HG03354 (cell line): ENCODE measurements around the gene NXPH1.

ENCODE experiments used
- ATAC-seq: cut with Tn5 transposase; IDR thresholded peaks from one replicate; pipeline ENCODE4 v1.9.1; 2021; ENCODE audit warnings: mild to moderate bottlenecking; ENCODE audit not compliant: unreplicated experiment, poor library complexity, severe bottlenecking

NXPH1 gene

DNA sequence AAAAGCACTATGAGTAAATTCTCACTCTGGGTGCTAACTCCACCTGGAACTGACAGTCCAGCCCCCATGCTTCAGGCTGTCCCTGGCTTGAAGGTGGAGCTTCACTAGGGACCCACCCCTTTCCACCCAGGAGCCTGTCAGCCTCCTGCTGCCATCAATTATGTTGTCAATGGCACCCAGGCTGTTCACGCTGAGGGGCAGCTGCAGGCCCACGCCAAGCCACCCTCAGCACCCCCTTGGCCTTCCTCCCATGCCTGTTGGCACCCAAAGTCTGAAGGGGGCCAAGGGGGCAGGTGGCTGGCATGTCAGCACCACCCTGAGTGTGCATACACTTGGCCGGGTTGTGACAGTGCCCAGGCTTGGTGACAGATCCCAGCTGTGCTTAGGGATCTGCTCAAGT, 149.3 kb downstream of the NXPH1 start:
- ATAC-seq: no peak

DNA sequence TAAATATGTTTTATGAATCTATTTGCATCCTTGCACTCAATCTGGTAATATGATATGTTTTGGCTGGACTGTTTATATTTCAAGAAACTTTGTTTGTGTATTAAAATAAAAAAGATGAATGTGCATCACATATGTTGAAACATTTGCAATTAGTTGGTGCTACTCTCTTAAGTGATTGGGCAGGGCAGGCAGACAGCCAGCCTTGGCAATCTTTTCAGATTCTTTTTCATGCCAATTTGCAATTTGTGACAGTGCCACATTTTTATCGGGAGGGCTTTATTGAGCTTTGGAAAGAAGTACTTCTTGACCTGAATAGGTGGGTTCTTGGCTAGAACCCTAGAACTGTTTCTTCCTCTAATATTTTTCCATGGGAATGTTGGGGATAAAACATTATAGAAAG, 152.2 kb downstream of the NXPH1 start:
- no peak for ATAC-seq

DNA sequence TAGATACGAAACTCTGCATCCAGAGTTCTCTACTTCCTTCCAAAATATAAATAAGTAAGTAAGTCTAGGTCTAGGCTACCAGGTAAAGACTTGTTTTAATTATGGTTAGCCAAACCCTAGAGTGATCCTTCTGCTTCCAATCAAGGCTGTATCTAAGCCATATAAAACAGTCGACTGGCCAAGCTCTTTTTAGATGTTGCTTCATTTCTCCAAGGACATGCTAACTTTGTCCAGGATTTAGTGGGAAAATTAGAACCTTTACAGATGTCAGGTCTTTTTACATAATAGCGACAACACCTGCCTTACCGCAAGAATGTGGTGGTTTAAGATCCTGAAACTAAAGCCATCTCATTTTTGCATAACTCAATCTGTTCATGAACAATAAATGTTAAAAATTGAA, 156.8 kb downstream of the NXPH1 start:
- ATAC-seq: no peak

DNA sequence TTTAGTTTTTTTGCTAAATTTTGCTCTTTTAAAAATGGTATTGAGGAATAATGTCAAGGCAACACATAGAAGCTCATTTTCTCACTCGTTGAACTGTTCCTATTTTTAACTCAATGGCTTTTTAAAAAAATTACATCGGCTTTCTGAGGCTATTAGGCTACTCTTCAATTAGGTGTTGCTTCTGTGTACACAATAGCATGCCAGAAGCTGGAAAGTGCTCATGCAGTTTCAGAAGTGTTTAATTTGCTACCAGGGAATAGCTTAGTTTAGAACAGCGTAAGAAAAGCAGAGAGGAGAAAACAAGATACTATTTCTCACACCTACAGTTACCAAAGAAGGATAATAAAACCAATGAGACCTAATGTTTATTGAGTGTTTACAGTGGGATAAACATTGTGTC, 157.4 kb downstream of the NXPH1 start:
- no peak for ATAC-seq

DNA sequence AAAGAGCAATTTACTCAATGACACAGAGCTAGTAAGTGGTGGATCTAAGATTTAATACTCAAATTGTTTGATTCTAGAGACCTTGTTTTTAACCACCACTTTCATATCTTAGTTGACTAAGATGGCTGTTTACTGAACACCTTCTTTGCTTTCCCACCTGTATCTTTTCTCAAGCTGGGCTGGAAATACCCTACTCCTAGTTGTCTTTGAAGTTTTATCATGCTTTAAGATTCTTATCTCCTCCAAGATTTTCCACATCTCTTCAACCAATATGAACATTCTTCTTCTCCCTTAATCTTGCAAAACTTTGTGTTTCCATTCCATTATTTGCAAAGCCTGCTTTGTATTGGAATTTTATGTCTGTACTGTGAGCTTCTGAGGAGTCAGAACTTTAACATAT, 157.9 kb downstream of the NXPH1 start:
- ATAC-seq: no peak

DNA sequence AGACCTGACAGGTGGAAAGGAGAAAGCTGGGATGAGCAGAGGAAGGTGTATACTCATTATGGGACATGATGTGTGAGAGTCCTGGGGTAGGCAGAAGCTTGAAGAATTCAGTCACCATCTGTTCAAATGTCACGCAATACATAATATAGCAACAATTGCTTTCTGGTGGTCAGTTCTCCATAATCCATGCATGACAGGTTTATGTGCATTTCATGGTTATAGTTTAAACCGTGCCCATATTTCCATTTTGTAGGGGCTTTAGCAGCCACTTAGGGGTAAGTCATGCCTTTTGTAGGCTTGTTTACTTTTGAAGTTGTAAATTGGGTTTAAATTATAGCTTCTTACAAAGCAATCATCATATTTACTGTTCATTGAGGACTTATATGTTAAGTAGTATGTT, 158.8 kb downstream of the NXPH1 start:
- no peak for ATAC-seq

DNA sequence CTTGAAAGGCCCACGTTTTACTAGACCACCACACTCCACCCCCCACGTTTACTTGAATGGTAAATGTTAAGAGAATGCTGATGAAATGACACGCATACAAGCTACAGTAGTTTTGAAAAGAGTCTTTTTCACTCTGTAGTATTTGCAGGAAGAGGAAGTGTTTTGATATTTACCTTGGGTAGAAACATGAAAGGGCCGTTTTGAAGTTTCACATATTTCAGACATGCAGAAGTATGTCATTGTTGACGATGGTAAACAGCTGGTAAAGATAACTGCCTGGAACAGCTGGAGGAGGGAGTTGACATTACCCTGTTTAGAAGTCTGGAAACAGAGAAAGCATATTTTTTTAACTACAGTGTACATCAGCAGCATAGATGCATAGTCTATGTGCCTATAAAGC, 160.7 kb downstream of the NXPH1 start:
- no peak for ATAC-seq

DNA sequence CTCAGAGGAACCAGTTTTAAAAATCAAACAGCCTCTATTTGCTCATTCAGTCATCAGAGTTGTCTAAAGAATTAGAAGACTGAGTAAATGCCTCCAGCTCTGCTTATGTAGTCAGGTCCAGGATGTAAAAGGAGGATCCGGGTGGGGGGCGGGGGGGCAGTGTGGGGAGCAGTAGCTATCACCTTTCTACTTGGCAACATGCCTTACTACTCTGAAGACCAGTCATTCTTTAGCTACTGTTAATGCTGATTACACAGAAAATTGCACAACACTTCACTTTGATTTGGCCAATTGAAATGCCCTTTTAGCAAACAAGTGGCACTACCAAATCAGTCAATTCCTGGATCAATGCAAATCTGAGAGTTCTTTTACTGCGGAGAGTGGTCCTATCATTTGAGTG, 164.2 kb downstream of the NXPH1 start:
- no peak for ATAC-seq

DNA sequence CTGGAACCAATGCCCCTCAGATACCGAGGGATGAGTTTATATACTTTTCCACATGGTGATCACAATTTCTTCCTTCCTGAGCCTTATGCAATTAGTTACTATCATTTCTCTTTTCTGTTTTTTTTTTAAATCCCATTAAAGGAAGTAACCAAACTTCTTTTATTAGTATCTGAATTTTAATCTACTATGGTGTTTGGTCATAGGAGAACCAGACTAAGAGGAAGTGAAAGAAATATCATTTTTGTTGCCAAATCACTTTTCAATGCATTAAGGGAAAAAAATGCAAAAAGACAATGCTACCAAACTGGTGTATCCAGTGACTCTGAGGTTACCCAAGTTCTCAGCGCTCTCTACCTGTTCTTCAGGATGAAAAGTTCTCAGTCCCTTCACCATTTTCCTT, 167.7 kb downstream of the NXPH1 start:
- ATAC-seq: no peak

DNA sequence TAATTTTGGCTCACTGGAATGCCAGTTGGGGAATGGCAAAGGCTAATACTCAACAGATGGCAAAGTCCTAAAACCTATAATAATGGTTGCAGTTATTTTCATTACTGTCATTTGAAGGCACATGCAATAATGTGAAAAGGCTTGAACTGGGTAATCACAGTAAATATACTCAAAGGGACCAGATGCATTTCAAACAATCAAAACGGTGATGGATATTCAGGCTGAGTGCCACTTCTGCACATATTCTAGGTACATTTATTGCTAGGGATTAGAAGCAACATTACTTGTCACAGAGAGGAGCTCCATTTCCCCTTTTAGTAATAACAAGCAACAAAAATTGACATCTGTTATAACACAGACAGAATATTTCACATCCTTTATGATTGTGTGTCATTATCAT, 171.8 kb downstream of the NXPH1 start:
- ATAC-seq: no peak

DNA sequence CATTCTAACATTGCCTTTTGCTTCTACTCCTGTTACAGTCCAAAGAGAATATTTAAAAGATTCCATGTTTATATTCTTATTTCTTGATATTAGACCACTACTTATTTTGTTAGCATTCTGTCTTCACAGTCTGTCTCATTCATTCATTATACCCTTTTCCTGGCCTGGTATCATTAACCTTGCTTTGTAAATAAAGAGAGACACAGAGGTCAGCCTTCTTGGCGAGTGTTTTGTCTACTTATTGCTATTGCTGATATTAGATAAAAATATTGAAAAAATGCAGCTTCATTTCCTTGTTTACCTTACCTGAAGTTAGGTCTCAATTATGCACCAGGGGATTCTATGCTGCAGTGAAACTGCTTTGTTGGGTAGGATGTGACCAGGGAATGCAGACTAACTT, 179.2 kb downstream of the NXPH1 start:
- no peak for ATAC-seq

DNA sequence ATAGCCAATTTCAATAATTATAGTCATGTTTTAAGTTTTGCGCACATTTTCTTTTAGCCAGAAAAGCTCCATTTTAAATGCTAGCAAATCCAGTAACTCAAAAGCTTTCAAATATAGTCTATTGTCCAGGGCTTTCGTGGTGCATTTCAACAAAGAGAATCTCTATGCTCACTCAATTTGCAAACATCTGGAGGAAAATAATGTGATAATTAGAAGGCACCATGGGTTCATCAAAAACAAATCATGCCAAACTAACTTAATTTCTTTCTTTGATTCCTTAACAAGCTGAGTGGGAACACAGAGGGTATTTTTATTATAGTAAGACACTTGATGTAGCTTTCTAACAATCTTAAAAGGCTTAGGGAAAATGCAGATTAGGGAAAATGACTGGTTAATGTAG, 179.8 kb downstream of the NXPH1 start:
- no peak for ATAC-seq

DNA sequence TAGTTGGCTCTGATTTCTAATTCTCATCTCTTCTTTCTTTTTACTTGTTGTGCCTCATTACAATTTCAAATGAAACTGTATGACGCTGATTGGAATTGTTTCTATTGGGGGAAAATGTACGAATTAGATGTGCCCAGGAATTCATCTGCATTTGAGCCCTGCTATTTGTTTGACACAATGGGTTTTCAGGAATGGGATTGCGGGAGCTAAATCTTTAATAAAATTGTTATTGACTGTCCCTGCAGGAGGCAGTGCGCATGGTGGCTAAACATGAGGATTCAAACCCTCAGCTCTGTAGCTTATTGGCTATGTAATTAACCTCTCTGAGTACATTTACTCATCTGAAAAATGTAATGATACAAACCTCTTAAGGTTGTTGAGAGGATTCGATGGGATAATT, 181.6 kb downstream of the NXPH1 start:
- ATAC-seq: no peak

DNA sequence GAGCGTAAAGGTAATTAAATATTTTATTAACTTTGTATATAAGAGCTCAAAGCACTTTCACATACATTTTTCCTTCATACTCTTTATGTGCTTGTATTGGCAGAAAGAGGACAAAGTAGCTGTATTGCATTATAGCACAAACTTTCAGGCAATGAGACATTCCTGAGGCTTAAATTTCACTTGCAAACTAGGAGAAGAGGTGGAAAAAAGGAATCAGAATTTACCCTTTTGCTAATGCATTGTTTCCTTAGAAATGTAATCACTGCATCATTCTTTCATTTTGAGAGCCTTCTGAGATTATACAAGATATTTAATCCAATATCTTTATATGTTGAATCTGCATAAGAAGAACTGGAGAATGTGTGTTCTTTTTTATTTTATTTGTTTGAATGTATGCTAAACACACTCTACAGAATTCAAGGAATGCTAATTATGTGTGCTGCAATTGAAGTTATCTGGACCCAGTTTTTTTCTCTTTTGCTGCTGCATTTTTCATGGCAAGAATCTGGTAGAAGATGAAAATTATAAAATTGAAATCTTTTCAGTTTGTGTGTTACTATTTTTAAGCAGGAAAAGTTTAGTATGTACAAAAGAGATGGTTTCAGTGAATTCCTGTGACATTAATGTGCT, 185.1 kb downstream of the NXPH1 start:
- no peak for ATAC-seq

DNA sequence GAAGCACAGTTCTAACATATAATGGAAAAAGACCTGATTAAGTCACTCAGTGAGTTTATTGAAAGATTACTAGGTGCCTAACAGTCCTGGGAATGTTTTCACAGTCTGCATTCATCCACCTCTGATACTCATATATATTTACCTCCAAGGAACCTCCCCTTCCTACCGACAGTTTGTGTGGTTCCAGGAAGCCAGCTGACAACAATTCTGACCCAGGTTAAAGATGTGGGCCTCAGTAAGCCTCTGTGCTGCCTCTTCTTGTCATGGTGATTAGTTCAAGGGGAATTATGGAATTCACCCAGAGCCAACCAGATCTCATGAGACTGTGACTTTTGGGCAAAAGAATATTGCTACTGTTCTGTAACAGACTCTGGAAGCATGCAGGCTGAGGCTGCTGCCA, 186.8 kb downstream of the NXPH1 start:
- no peak for ATAC-seq

DNA sequence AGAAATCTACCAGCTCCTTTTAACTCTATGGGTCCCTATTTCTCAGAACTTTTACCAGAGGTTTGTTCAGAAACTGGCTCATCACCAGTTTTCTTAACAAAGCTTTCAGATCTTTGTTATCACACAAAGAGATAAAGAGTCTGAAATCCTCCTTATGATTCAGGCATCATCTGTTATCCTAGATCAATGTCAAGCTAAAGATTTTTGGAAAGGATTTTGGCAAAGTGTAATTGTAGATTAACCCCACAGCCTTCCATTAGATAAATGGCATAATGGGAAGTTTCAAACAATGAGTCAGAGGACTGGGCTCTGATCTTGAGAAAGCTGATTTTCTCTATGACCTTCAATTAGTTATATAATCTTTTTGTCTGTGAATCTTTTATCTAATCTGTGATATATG, 192.2 kb downstream of the NXPH1 start:
- ATAC-seq: no peak

DNA sequence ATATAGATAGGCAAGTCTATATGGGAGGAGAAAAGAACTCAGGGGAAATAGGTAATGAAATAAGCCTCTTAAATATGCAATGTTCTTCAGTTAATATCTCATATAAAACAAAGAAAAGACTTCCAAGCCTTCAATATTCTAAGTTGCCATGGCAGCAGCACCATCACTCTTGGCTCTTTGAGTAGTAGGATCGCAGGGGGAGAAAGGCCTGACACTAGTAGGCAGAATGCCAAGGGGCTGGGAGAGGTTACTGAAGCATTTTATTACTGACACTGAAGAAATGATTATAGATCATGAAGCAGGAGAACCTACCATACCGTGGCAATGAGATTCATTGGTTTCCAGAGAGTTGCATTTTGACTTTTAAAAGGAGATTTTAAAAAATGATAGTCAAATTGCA, 193.9 kb downstream of the NXPH1 start:
- ATAC-seq: no peak

DNA sequence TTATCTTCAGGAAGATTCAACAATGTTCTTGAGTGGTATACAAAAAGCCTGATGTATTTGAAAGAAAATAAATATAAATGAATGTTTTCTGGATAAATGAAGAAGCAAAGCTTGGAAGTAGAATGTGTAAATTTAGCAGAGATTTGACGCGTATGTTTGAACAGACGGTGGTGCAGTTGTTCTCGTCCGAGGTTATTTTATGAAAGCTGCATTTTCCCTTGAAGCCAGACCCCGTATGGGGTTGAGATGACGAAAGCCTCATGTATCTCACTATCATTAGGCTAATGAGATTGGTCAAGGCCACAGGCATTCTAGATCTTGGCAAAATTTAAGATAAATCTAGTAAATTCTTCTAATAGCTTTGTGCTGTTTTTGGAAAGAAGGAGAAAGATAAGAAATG, 195.2 kb downstream of the NXPH1 start:
- ATAC-seq: no peak

DNA sequence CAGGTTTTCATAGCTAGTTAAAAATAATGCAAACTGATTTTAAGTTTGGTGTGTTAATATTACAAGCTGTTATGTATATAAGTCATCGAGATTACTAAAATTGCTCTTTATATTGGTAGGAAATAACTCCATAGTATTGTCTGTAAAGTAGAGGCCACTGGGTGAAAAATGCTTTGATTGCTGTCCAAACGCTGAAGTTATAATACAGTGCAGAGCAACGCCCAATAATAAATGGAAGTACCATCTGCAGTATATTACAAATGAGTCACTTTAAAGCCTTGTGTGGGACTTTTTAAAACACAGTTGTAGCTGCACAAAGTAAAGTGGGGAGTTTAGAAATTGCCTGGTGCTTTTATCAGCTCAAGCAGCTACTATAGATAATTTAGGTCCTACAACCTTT, 196.1 kb downstream of the NXPH1 start:
- no peak for ATAC-seq

DNA sequence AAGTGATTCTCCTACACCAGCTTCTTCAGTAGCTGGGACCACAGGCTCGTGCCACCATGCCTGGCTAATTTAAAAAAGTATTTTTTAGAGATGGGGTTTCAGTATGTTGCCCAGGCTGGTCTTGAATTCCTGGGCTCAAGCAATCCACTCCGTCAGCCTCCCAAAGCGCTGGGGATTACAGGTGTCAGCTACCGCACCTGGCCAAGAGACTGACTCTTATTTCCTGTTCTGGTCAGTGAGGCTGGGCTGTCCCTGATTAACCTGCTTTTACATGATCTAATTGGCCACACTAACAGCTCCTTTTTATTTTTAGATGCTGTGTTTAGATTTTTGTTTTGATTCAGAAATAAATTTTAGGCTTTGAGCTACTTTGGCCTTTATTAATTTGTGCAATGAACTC, 203.9 kb downstream of the NXPH1 start:
- ATAC-seq: no peak

DNA sequence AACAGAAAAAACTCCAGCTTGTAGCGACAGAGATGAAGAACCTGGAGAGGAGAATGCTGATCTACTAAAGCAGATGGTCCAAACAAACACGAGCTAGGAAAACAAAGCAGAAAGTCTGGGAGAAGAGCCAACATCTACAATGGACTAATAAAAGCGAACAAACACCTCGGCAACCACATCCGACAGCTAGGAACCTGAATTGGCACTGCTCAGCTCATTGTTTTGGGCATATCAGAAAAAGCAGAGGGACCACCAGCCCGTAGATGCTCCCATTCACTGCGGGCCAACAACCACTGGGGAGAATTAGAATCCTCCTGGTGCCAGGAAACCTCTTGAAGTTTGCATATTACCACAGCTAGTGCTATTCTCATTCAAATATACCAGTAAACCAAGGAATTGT, 204.7 kb downstream of the NXPH1 start:
- no peak for ATAC-seq

DNA sequence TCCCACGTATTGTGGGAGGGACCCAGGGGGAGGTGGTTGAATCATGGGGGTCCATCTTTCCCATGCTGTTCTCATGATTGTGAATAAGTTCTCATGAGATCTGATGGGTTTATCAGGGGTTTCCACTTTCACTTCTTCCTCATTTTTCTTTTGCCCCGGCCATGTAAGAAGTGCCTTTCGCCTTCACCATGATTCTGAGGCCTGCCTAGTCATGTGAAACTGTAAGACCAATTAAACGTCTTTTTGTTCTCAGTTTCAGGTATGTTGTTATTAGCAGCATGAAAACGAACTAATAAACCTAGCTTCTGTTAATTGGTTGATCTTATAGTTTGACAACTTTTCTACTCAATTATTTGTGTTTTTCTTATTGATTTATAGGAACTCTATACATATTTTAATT, 206.3 kb downstream of the NXPH1 start:
- no peak for ATAC-seq

DNA sequence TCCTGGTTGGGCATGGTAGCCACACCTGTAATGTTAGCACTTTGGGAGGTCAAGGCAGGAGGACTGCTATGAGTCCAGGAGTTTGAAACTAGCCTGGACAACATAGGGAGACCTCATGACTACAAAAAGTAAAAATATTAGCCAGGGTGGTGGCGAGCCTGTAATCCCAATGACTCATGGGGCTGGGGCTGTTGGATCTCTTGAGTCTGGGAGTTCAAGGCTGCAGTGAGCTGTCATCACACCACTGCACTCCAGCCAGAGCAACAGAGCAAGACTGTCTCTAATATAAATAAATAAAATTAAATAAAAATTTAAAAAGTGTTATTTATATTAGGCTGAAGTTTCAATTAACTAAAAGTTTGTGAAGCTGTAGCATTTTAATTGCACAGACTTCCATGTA, 207.3 kb downstream of the NXPH1 start:
- no peak for ATAC-seq
